Effector memory CD8-positive, alpha-beta T cell (primary cell): ENCODE results near the gene SENP2.
A peak's percentile ranks its signal among the peaks of the same experiment; 100 is the strongest.
"Not testable (repeated sequence)": the region's sequence is repeated elsewhere in the genome, so short reads cannot be mapped to it uniquely, and the experiment has no call there.

Experiments
- ATAC-seq: fragments of 150-1000 bp; cut with Tn5 transposase; replicated peaks from 2 replicates; pipeline ENCODE4 v1.10.0; 2021; ENCODE audit warnings: mild to moderate bottlenecking, moderate library complexity
- DNase-seq, 3 experiments: peaks; one replicate each; pipeline ENCODE4 v3.0.0; 2021
- H3K27ac Mint-ChIP-seq, 2 donors: one replicate each; pipeline ENCODE4 v1.8.0; 2022; ENCODE audit warnings: mild to moderate bottlenecking in 2 of 2, mixed read lengths in 2 of 2, moderate library complexity in 2 of 2
- H3K27me3 Mint-ChIP-seq, 2 donors: one replicate each; pipeline ENCODE4 v1.8.0; 2022; ENCODE audit warnings: mixed read lengths in 2 of 2
- H3K36me3 Mint-ChIP-seq: one replicate; pipeline ENCODE4 v1.8.0; 2022; ENCODE audit warnings: mild to moderate bottlenecking, moderate library complexity, mixed read lengths; ENCODE audit not compliant: insufficient read depth
- H3K4me1 Mint-ChIP-seq, 2 donors: one replicate each; pipeline ENCODE4 v1.8.0; 2022; ENCODE audit warnings: low read depth in 2 of 2, mixed read lengths in 2 of 2
- H3K4me3 Mint-ChIP-seq, 2 donors: one replicate each; pipeline ENCODE4 v1.8.0; 2022; ENCODE audit warnings: mild to moderate bottlenecking in 2 of 2, mixed read lengths in 2 of 2, moderate library complexity in 2 of 2
- H3K9me3 Mint-ChIP-seq, 2 donors: one replicate each; pipeline ENCODE4 v1.8.0; 2022; ENCODE audit warnings: mixed read lengths in 2 of 2

SENP2 gene

GRCh38 chr3:185657691-185658503 lies 71.8 kb downstream of the SENP2 start:
- H3K4me3 Mint-ChIP-seq: no peak overlapping the region
- ATAC-seq (no peak), DNase-seq (no peak)
- peaks cover 31 to 45% of the 10 kb centered on the region in 2 donors for H3K27me3 Mint-ChIP-seq
- no peak overlapping the region for H3K27ac Mint-ChIP-seq
- no peaks in the 10 kb centered on the region for H3K36me3 Mint-ChIP-seq
- H3K4me1 Mint-ChIP-seq: peaks cover 0 to 6% of the 10 kb centered on the region in 2 donors
- no peaks in the 10 kb centered on the region for H3K9me3 Mint-ChIP-seq

DNA sequence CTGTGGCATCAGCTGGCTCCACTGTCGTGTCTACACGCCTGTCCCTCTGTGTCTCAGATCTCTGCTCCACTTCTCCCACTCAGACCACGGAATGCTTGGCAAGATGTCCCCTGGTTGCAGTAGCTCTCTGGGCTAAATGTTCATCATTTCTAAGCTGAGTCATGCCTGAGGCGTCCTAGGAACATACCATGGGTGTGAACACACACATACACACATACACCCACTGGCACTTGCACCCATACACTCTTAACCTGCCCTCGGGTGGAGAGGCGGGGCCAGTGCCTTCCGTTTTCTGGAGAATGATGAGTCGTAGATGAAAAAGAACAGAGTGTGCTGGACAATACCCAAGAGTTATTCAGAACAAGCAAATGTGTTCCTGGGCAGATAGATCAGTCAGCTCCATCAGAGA lies 72.4 kb downstream of the SENP2 start:
- no peak overlapping the region for H3K27ac Mint-ChIP-seq
- DNase-seq: no peak
- H3K4me3 Mint-ChIP-seq: no peak overlapping the region

DNA sequence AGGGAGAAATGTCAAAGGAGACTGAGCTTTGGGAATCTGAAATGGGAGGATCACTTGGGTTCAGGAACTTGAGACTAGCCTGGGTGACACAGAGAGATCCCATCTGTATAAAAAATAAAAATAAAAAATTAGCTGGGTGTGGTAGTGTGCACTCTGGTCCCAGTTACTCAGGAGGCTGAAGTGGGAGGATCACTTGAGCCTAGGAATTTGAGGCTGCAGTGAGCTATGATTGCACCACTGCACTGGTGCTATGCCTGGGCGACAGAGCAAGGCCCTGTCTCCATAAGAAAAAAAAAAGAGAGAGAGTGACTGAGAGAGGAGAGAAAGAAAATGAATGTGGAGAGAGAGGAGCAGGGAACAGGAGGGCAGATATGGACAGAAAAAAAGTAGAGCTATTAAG lies 72.8 kb downstream of the SENP2 start:
- H3K9me3 Mint-ChIP-seq: no peaks in the 10 kb centered on the region
- ATAC-seq: no peak
- H3K4me1 Mint-ChIP-seq: peaks cover 0 to 6% of the 10 kb centered on the region in 2 donors
- H3K36me3 Mint-ChIP-seq: no peaks in the 10 kb centered on the region
- peaks cover 41 to 46% of the 10 kb centered on the region in 2 donors for H3K27me3 Mint-ChIP-seq
- H3K27ac Mint-ChIP-seq: no peak overlapping the region
- no peak overlapping the region for H3K4me3 Mint-ChIP-seq
- DNase-seq: no peak

More for the DNA sequence above, 72.4 kb downstream of the SENP2 start:
- no peaks in the 10 kb centered on the region for H3K36me3 Mint-ChIP-seq
- peaks cover 37 to 45% of the 10 kb centered on the region in 2 donors for H3K27me3 Mint-ChIP-seq
- ATAC-seq: no peak
- H3K4me1 Mint-ChIP-seq: peaks cover 0 to 6% of the 10 kb centered on the region in 2 donors
- H3K9me3 Mint-ChIP-seq: no peaks in the 10 kb centered on the region

DNA sequence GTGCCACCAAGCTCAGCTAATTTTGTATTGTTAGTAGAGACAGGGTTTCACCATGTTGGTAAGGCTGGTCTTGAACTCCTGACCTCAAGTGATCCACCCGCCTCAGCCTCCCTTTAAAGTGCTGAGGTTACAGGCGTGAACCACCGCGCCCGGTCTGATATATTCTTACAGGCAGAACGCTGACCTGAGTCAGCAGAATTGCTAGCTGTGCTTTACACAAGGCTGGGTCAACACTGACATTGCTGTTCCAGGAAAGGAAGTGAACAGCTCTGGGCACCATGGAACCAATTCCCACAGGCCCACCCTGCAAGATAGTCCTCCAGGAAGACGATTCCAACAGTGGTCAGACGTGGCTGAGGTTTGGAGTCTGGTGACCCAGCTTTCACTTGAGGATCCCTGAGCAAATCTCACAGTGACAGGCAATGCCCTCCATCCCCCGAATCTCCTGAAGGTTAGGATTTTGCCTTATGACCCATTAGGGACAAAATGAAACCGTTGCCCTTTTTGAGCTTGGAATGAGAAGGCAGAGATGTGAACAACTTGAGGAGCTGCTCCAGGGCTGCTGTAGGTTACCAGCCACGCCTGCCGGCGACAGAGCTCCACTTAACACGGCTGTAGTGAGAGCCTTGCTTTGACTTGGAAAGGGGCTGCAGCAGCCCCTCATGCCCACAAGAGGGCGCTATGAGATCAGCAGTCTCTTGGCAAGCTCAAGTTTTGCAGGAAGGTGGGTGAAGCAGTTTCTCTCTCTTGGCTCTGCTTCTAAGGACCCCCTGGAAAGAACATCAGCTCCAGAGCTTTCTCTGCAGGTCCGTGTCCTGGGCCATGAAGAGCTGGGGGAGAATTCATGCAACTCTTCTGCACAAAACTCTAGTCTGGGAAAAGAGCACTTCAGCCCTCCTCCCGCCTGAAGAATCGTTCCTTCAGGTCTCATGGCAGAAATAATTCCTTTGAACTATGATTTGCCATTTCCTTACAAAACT lies 74.1 kb downstream of the SENP2 start:
- H3K27me3 Mint-ChIP-seq: peaks cover 54 to 59% of the 10 kb centered on the region in 2 donors
- no peak overlapping the region for H3K27ac Mint-ChIP-seq
- no peaks in the 10 kb centered on the region for H3K9me3 Mint-ChIP-seq
- H3K4me3 Mint-ChIP-seq: peak overlapping the region in 1 of 2 donors; percentile 21
- DNase-seq (peak; percentile 56 to 61 (median 58)), ATAC-seq (peak; percentile 90)
- no peaks in the 10 kb centered on the region for H3K36me3 Mint-ChIP-seq
- peaks cover 0 to 6% of the 10 kb centered on the region in 2 donors for H3K4me1 Mint-ChIP-seq

GRCh38 chr3:185661296-185661695 lies 75.2 kb downstream of the SENP2 start:
- not testable (repeated sequence) for ATAC-seq, DNase-seq, H3K27ac Mint-ChIP-seq, H3K4me1 Mint-ChIP-seq, H3K9me3 Mint-ChIP-seq, H3K4me3 Mint-ChIP-seq, H3K36me3 Mint-ChIP-seq
- H3K27me3 Mint-ChIP-seq: peaks cover 54 to 66% of the 10 kb centered on the region in 2 donors

DNA sequence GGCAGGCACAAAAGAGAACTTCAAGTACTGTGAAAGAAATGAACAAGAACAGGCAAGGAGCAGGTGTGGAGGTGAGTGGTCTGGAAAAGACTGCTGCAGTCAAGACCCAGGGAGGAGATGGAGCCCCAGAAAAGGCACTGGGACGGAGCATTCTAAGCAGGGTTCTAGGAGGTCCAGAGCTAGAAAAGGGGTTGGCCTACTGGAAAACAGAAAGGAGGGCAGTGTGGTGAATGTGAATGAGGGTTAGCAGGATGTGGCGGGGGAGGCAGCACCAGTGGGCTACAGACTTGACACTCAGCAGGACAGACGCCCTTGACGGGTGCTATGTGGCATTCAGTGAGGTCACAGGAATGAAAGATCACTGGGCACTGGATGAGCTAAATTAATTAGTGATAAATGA lies 75.7 kb downstream of the SENP2 start:
- no peaks in the 10 kb centered on the region for H3K36me3 Mint-ChIP-seq
- no peak overlapping the region for H3K4me3 Mint-ChIP-seq
- H3K4me1 Mint-ChIP-seq: peaks cover 0 to 6% of the 10 kb centered on the region in 2 donors
- peaks cover 54 to 63% of the 10 kb centered on the region in 2 donors for H3K27me3 Mint-ChIP-seq
- DNase-seq (no peak), ATAC-seq (peak; percentile 36)
- H3K27ac Mint-ChIP-seq: no peak overlapping the region
- H3K9me3 Mint-ChIP-seq: no peaks in the 10 kb centered on the region

DNA sequence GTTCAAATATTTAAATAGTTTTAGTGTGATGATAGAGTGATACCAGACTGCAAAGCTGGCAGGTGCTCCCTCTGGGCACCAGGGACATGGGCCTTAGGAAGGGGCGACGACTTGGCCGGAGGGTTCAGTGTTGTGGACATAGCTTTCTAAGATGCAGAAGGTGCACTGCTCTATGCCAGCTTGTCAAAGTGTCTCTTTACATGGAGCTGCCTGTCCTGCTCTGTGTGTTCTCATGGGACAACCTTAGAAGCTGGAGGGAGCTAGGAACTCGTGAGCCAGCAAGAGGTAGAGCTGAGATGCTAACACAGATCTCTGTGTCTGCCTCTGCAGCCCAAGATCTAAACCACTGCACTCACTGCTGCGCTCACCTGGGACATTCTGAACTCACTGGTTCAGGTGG lies 77.8 kb downstream of the SENP2 start:
- no peak for ATAC-seq
- Mint-ChIP-seq H3K36me3 (no peaks in the 10 kb centered on the region), H3K4me1 (peaks cover 0 to 5% of the 10 kb centered on the region in 2 donors), H3K9me3 (no peaks in the 10 kb centered on the region), H3K27me3 (peaks cover 49 to 53% of the 10 kb centered on the region in 2 donors), H3K4me3 (no peak overlapping the region), H3K27ac (no peak overlapping the region)
- DNase-seq: no peak

- Mint-ChIP-seq H3K4me1 (no peaks in the 10 kb centered on the region), H3K9me3 (no peaks in the 10 kb centered on the region), H3K36me3 (no peaks in the 10 kb centered on the region), H3K27me3 (peaks cover 39 to 45% of the 10 kb centered on the region in 2 donors), H3K4me3 (no peak overlapping the region), H3K27ac (no peak overlapping the region)
- DNase-seq (no peak), ATAC-seq (no peak)
Measured at GRCh38 chr3:185667574-185667973, 81.5 kb downstream of the SENP2 start.

- Mint-ChIP-seq H3K27ac (no peak overlapping the region), H3K4me1 (no peaks in the 10 kb centered on the region), H3K36me3 (no peaks in the 10 kb centered on the region), H3K27me3 (peaks cover 34 to 40% of the 10 kb centered on the region in 2 donors), H3K9me3 (peaks cover 5 to 8% of the 10 kb centered on the region in 2 donors), H3K4me3 (no peak overlapping the region)
- no peak for ATAC-seq
- DNase-seq: no peak
Measured at GRCh38 chr3:185677146-185677829, 91.2 kb downstream of the SENP2 start.

DNA sequence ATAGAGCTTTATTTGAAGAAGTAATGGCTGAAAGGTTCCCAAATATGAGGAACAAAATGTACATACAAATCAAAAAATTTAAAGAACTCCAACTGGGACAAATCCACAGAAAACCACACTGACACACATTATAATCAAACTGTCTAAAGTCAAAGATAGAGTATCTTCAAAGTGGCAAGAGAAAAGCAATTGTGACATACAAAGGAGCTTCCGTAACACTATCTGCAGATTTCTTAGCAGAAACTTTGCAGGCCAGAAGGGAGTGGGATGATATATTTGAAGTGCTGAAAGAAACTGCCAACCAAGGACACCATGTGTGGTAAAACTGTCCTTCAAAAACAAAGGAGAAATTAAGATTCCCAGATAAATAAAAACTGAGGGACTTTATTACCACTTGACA lies 91.9 kb downstream of the SENP2 start:
- H3K36me3 Mint-ChIP-seq: no peaks in the 10 kb centered on the region
- H3K9me3 Mint-ChIP-seq: peaks cover 5 to 8% of the 10 kb centered on the region in 2 donors
- H3K27ac Mint-ChIP-seq: no peak overlapping the region
- no peaks in the 10 kb centered on the region for H3K4me1 Mint-ChIP-seq
- peaks cover 33 to 39% of the 10 kb centered on the region in 2 donors for H3K27me3 Mint-ChIP-seq
- no peak for ATAC-seq
- H3K4me3 Mint-ChIP-seq: no peak overlapping the region
- DNase-seq: no peak

DNA sequence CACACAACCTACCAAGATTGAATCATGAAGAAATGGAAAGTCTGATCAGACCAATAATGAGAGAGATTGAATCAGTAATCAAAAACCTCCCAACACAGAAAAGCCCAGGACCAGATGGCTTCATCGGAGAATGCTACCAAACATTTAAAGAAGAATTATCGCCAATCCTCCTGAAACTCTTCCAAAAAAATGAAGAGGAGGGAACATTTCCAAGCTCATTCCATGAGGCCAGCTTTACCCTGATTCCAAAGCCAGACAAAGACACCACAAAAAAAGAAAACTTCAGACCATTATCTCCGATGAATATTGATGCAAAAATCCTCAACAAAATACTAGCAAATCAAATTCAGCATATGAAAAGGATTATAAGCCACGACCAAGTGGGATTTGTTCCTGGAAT lies 94.1 kb downstream of the SENP2 start:
- peaks cover 20 to 25% of the 10 kb centered on the region in 2 donors for H3K27me3 Mint-ChIP-seq
- no peaks in the 10 kb centered on the region for H3K4me1 Mint-ChIP-seq
- no peak overlapping the region for H3K27ac Mint-ChIP-seq
- H3K36me3 Mint-ChIP-seq: no peaks in the 10 kb centered on the region
- H3K4me3 Mint-ChIP-seq: no peak overlapping the region
- peaks cover 5 to 8% of the 10 kb centered on the region in 2 donors for H3K9me3 Mint-ChIP-seq
- no peak for ATAC-seq
- no peak for DNase-seq
